ENCODE results near the gene PRR29.

The PRR29 gene

GRCh38 chr17:64042700-64043485, 44.7 kb downstream of the PRR29 start:
- FAIRE-seq (no peak), DNase-seq (ENCODE audit: insufficient read length) (no peak)
- TF ChIP-seq POLR2AphosphoS5 (IDR thresholded peaks at IDR 0.05; ENCODE audit: low read depth, low read length) = no peak
- TF ChIP-seq TAF1 (IDR thresholded peaks at IDR 0.05; ENCODE audit: borderline replicate concordance, low read depth, low read length) = no peak
- no peak for TF ChIP-seq POLR2A (IDR thresholded peaks at IDR 0.05; ENCODE audit: low read depth, low read length)

- DNase-seq (ENCODE audit: insufficient read length) (no peak), FAIRE-seq (no peak)
- TF ChIP-seq POLR2AphosphoS5 (IDR thresholded peaks at IDR 0.05; ENCODE audit: low read depth, low read length) (no peak), TAF1 (IDR thresholded peaks at IDR 0.05; ENCODE audit: borderline replicate concordance, low read depth, low read length) (no peak), POLR2A (IDR thresholded peaks at IDR 0.05; ENCODE audit: low read depth, low read length) (no peak)
Observed at GRCh38 chr17:64045176-64045575, 47.0 kb downstream of the PRR29 start.

GRCh38 chr17:64048805-64049204, 50.7 kb downstream of the PRR29 start:
- FAIRE-seq = no peak
- DNase-seq (ENCODE audit: insufficient read length) = no peak
- TF ChIP-seq POLR2A (IDR thresholded peaks at IDR 0.05; ENCODE audit: low read depth, low read length) (no peak), POLR2AphosphoS5 (IDR thresholded peaks at IDR 0.05; ENCODE audit: low read depth, low read length) (no peak), TAF1 (IDR thresholded peaks at IDR 0.05; ENCODE audit: borderline replicate concordance, low read depth, low read length) (no peak)

DNA sequence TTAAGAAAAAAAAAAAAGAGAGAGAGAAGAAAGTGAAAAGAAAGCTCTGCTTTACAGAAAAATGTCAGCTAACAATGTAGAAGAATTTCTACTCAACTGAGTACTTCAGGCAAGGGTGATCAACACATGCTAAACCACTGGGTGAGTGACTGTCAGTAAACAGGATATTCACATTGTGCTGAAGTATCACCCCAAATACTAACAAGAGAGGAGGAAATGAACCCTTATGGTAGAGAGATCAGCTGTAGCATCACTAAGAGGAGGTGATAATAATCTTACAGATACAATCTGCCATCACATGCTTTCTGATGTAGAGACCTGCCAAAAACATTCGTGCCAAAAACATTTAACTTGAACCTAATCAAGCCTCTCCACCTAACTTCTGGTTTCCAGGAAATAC, 53.0 kb downstream of the PRR29 start:
- FAIRE-seq = peak; percentile 56
- no peak for DNase-seq (ENCODE audit: insufficient read length)
- no peak for TF ChIP-seq POLR2A (IDR thresholded peaks at IDR 0.05; ENCODE audit: low read depth, low read length)
- no peak for TF ChIP-seq TAF1 (IDR thresholded peaks at IDR 0.05; ENCODE audit: borderline replicate concordance, low read depth, low read length)
- TF ChIP-seq POLR2AphosphoS5 (IDR thresholded peaks at IDR 0.05; ENCODE audit: low read depth, low read length) = no peak

DNA sequence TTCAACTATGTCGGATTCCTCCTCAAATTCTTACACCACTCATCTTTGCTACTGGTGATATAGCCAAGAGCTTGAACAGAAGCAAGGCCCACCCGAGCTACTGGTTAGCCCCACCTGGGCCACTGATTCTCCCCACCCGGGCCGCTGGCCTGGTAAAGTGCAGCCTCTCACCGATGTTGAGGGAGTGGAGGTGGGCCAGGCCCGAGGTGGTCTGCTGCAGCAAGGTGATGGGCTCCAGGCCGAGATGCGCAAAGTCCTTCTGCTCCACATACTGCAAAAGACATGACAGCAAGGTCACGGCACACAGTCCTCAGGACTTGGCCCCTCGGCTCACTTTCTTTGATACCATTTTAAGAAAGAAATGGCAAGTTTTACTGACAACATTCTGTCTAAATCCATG, 55.0 kb downstream of the PRR29 start:
- TF ChIP-seq TAF1 (IDR thresholded peaks at IDR 0.05; ENCODE audit: borderline replicate concordance, low read depth, low read length) (no peak), POLR2AphosphoS5 (IDR thresholded peaks at IDR 0.05; ENCODE audit: low read depth, low read length) (no peak), POLR2A (IDR thresholded peaks at IDR 0.05; ENCODE audit: low read depth, low read length) (no peak)
- DNase-seq (ENCODE audit: insufficient read length) (no peak), FAIRE-seq (no peak)
